GM18951 (cell line): ENCODE measurements around the gene CES2.
"Not testable (repeated sequence)": the region's sequence is repeated elsewhere in the genome, so short reads cannot be mapped to it uniquely, and the experiment has no call there.

Source experiments
- POLR2A ChIP-seq: IDR thresholded peaks from 4 replicates; pipeline ENCODE4 v1.6.1; 2011; ENCODE audit warnings: mild to moderate bottlenecking; ENCODE audit not compliant: insufficient read length, insufficient read depth; ENCODE audit errors: extremely low read depth
- in situ Hi-C: fragments of 300-500 bp; cut with MboI; formaldehyde crosslinking; loops from one replicate; pipeline ENCODE4 v1.12.0; 2022; ENCODE audit warnings: low sequenced_read_pairs, mixed read lengths, inconsistent platforms; ENCODE audit not compliant: unreplicated experiment

The CES2 gene

DNA sequence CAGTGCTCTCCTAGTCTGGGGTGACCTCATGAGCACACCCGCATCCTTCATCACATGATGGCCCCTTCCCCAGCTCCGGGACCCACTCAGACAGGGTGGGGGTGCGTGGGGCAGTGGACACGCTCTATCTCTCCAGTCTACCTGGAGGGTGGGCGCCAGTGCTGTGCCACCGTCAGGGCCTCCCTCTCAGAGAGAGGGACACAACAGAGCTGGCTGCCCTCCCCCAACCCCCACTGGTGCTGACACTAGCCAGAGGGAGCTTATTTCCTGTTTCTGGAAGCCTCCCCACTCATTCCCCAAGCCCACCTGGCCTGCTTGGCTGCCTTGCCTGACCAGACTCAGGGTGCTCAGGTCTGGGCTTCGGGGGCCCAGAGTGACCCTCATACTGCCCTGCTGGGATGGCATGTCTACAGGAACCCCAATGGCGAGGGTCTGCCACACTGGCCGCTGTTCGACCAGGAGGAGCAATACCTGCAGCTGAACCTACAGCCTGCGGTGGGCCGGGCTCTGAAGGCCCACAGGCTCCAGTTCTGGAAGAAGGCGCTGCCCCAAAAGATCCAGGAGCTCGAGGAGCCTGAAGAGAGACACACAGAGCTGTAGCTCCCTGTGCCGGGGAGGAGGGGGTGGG is 8.2 kb downstream of the CES2 start:
- in situ Hi-C loops, result no loop called here
- TF ChIP-seq POLR2A, result no peak

DNA sequence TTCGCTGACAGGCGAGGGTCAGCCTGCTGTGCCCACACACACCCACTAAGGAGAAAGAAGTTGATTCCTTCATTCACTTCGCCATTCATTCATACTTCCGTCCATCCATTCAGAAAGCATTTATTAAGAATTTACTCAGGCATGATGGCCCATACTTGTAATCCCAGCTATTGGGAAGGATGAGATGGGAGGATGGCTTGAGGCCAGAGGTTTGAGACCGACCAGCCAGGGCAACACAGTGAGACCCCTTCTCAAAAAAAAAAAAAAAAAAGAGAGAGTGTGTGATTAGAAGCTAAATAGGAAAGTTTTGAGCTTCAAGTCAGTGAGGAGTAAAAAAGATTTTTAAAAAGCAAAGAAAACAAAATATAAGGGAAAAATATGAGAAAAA is 8.7 kb downstream of the CES2 start:
- in situ Hi-C loops, result no loop called here
- TF ChIP-seq POLR2A, result no peak

DNA sequence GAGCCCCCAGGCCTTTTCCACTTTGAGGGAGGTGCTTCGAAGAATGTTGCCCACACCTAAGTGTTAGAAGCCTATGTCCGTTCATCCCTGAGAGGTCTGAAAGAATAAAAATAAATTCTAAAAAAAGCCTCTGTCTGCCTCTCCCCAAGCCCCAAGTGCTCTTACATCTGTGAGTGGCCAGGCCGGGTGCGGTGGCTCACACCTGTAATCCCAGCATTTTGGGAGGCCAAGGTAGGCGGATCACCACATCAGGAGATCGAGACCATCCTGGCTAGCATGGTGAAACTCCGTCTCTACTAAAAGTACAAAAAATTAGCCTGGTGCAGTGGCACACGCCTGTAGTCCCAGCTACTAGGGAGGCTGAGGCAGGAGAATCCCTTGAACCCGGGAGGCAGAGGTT is 9.7 kb downstream of the CES2 start:
- in situ Hi-C loops, result not testable (repeated sequence)

DNA sequence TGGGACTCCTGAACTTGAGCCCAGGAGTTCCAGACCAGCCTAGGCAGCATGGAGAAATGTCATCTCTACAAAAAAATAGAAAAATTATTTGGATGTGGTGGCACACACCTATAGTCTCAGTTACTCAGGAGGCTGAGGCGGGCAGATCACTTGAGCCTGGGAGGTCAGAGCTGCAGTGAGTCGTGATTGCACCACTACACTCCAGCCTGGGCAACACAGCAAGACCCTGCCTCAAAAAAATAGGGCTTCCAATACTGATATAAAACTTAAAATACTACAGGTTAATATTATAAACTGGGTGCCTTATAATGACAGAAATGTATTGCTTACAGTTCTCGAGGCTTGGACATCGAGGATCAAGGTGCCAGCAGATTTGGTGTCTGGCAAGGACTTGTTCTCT is 10.6 kb downstream of the CES2 start:
- no peak for TF ChIP-seq POLR2A
- in situ Hi-C loops, result no loop called here

DNA sequence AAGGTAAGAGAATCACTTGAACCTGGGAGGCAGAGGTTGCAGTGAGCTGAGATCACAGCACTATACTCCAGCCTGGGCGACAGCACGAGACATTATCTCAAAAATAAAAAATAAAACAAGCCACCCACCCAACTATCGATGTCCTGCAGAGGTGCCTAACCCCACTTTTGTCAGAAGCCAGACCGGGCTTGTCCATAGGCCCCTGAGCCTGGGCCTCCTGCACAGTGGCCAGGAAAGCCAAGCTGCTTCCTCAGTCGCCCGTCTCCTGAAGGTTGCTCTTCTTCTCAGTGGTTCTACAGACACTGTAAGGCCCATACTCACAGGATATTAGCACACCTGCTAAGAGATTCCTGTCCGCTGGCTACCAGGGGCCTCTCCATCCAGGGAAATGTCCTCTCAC is 11.2 kb downstream of the CES2 start:
- TF ChIP-seq POLR2A, result no peak
- in situ Hi-C loops, result no loop called here

DNA sequence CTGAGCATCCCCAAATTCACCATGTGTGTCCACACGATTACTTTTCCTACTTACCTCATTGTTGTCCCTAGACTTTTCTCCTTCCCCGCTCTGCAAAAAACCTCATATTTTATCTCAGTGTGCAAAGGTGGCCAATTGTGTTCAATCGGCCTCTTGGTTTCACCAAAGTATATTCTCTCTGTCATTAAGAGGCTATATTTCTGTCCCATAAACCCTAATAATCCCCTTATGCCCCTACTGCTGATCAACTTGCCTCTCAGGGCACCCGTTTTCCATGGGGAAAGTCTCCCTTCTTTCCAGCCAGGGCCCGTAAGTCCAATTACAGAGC is 11.6 kb downstream of the CES2 start:
- no peak for TF ChIP-seq POLR2A
- in situ Hi-C loops, result no loop called here

DNA sequence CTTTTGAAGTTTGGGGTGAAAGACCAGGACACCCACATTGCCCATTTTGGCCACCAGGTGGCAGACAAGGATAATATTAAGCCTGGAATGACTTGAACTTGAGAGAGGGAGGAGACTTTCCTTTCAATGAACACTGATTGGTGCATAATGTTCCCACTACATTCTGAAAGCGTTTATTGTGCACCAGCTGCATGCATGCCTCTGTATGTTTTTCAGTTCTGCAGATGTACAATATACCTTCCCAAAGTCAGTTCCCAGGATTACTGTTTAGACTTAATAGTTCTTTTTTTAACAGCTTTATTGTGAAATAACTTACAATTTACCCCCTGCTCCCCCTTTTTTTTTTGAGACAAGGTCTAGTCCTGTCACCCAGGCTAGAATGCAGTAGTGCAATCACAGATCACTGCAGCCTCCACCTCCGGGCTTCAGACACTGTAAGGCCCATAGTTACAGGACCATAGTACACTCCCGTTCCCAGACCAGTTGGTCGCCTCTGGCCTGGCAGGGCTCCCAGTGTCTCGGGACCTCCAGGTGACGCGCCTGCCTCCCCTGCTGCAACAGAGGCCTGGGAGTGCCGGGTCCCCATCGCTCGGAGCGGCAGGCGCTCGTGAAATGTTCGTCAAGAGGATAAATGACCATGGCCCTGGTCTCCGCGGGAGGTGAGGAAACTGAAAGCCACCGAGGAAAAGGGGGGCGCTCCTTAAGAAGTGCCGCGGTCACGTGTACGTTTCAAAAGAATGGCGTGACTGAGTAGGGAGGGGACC is 12.2 kb downstream of the CES2 start:
- no peak for TF ChIP-seq POLR2A
- in situ Hi-C loops, result no loop called here

DNA sequence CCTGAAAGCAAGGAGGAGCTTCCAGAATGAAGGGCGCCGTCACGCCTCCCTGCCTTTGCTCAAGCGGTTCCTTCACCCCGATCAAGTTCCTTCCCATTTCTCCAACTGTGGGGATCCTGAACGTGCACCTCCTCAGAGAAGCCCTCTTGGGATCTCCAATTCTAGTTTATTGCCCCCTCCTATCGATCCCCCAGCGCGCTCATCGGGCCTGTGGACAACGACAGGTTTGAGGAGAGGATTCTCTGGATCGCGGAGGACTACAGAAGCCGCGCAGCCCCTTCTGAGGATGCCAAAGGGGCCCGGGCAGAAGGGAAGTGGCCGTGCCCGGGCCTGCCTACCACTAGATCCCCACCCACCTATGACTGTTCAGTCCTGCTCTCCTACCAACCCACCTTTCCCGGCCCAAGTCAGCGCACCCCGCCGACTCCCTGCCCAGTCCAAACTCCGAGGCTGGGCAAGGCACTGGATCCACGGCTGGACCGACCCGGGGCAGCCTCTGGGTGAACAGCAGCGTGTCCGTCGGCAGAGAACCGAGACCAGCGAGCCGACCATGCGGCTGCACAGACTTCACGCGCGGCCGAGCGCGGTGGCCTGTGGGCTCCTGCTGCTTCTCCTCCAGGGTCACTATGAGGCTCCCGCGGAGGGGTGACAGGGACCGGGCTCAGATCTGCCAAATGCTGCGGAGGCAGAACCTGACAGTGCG is 13.0 kb downstream of the CES2 start:
- no peak for TF ChIP-seq POLR2A
- in situ Hi-C loops, result no loop called here

DNA sequence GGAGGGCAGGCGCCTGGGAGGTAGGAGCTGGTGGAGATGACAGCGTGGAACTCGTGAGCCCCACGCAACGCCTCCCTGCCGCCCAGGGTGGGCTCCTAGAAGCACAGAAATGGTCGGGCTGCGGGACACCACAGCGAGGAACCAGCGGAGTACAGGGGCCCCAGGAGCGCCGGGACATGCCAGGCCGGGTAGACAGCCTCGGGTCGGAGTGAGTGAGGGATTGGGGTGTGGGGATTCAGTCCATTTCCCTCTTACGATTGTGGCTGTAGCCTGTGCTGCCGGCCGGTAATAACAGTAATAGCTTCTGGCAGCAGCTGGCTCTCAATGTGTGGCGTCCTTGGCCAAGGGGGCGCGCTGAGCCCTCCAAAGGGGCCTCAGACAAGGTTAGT is 13.5 kb downstream of the CES2 start:
- in situ Hi-C loops, result no loop called here
- no peak for TF ChIP-seq POLR2A

DNA sequence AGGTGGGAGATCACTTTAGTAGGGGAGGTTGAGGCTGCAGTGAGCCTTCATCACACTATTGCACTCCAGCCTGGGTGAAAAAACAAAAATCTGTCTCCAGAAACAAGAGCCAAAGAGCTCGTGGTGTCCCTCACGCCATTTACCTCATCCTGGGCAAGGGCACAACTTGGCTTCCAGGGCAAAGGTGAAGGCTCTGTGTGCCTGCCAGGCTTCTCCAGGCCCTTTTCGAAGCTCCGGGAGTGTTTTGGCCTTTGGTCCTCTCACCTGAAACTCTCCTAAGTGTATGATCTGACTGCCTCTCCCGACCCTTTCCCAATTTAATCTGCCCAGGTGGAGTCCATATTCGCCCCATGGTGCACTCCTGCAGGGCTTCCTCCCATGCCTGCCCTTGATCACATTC is 14.2 kb downstream of the CES2 start:
- no peak for TF ChIP-seq POLR2A
- in situ Hi-C loops, result no loop called here

DNA sequence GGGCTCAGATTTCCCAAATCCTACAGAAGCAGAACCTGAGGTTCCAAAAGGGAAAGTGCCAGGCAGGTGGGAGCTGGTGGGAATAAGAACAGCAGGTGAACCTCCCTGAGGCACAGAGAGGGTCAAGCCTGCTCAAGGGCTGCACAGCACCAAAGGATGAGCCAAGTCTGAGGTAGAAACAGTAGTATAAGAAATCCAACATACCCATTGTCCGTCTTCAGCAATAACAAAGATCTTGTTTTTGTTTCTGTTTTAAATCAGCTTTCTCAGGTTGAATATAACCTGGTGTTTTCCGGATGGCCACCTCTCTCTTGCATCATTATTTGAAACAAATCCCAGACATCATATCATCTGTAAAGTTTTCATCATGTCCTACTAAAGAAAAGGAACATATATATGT is 15.1 kb downstream of the CES2 start:
- no peak for TF ChIP-seq POLR2A
- in situ Hi-C loops, result loop anchor here (25.0 kb wide), 1 partner anchor 462 kb away; the partner anchor contains the start of gene ZDHHC1

DNA sequence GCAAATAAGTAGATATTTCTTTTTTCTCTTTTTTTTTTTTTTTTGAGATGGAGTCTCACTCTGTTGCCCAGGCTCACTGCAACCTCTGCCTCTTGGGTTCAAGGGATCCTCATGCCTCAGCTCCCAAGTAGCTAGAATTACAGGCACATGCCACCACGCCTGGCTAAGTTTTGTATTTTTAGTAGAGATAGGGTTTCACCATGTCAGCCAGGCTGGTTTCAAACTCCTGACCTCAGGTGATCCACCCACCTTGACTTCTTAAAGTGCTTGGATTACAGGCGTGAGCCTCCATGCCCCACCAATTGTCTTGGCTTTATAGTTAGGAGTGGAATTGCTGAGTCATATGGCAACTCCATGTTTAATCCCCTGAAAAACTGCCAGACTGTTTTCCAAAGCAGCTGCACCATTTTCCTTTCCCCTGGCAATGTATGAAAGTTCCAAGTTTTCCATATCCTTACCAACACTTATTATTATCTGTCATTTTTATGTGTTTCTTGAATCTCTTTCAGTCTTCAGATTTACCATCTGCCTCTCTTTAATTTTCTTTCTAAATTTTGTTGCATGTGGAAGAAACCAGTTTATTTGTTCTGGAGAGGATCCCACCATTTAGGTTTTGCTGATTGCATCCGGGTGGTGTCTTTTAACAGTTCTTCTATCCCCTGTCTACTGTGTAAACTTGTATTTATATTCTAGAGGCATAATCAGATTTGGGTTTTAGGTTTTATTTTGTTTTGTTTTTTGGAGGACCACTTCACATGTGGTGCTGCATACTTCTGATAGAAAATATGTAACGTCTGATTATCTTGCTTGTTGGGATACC is 15.9 kb downstream of the CES2 start:
- in situ Hi-C loops, result loop anchor here (25.0 kb wide), 1 partner anchor 461 kb away; the partner anchor contains the start of gene ZDHHC1
- no peak for TF ChIP-seq POLR2A

DNA sequence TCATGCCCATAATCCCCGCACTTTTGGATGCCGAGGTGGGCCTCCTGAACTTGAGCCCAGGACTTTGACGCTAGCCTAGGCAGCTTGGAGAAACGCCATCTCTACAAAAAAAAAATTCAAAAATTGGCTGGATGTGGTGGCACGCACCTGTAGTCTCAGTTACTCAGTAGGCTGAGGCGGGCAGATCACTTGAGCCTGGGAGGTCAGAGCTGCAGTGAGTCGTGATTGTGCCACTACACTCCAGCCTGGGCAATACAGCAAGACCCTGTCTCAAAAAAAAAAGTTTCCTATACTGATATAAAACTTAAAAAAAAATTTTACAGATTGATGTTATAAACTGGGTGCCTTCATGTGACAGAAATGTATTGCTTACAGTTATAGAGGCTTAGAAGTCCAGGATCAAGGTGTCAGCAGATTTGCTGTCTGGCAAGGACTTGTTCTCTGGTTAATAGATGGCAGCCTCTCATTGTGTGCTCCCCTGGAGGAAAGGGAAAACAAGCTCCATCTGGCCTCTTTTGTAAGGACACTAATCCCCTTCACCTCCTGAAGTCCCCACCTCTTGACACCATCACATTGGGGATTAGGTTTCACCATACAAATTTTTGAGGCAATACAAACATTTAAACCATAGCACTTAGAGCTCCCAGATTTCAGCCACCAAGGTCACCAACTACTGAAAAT is 17.3 kb downstream of the CES2 start:
- in situ Hi-C loops, result loop anchor here (25.0 kb wide), 1 partner anchor 460 kb away; the partner anchor contains the start of gene ZDHHC1

More for the DNA sequence above, 17.3 kb downstream of the CES2 start:
- no peak for TF ChIP-seq POLR2A
